Neural crest cell (in vitro differentiated cells): ENCODE results near the gene G6PC3. TPM values are rescaled to one million over a fixed set of nuclear protein-coding genes. Genes with fewer than 3 reads are reported as not detected.

ENCODE experiments used
- DNase-seq: peaks from one replicate; pipeline ENCODE4 v3.0.0; 2021; ENCODE audit warnings: low read depth, mixed read lengths, low spot score
- H3K27ac Mint-ChIP-seq: one replicate; pipeline ENCODE4 v1.8.0; 2021; ENCODE audit warnings: mild to moderate bottlenecking, mixed read lengths; ENCODE audit not compliant: unreplicated experiment
- H3K27me3 Mint-ChIP-seq: 2 replicates; pipeline ENCODE4 v1.8.0; 2021; ENCODE audit warnings: low read depth, mild to moderate bottlenecking, mixed read lengths
- H3K36me3 Mint-ChIP-seq: 2 replicates; pipeline ENCODE4 v1.8.0; 2021; ENCODE audit warnings: low read depth, mild to moderate bottlenecking, mixed read lengths
- H3K4me1 Mint-ChIP-seq: 2 replicates; pipeline ENCODE4 v1.8.0; 2021; ENCODE audit warnings: mixed read lengths
- H3K4me3 Mint-ChIP-seq: one replicate; pipeline ENCODE4 v1.8.0; 2021; ENCODE audit warnings: mild to moderate bottlenecking, mixed read lengths
- H3K9me3 Mint-ChIP-seq: 2 replicates; pipeline ENCODE4 v1.8.0; 2021; ENCODE audit warnings: mixed read lengths
- CTCF ChIP-seq: fragments of 200-600 bp; sonication (generic); conservative IDR thresholded peaks from 2 replicates; pipeline ENCODE4 v1.5.0; 2021; ENCODE audit warnings: antibody characterized with exemption, mild to moderate bottlenecking
- total RNA-seq: library from RNA; stranded (reverse); gene quantifications from 2 replicates; pipeline ENCODE4 v1.2.1, GENCODE V29; 2021

The G6PC3 gene
- total RNA-seq, 1 donor from 2014 or later, result 81.1 TPM

DNA sequence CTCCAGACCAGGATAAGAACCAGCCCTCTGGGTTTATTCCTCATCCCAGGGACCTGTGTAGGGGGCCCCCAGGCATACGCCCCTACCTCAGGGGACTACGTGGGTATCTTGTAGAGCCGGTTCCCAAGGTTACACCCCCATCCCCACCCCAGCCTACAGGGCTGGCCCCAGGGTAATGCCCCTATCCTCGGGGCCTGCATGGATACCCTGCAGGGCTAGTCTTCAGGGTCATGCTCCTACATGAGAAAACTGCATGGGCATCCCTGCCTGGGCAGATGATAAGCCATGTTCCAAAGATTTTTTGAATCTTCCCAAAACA is 38.7 kb downstream of the G6PC3 start:
- no peaks in the 10 kb centered on the region for H3K36me3 Mint-ChIP-seq
- no peak for DNase-seq
- H3K4me3 Mint-ChIP-seq, result no peak overlapping the region
- H3K9me3 Mint-ChIP-seq, result no peaks in the 10 kb centered on the region
- H3K27me3 Mint-ChIP-seq, result no peaks in the 10 kb centered on the region
- H3K27ac Mint-ChIP-seq, result no peak overlapping the region
- H3K4me1 Mint-ChIP-seq, result peaks cover 45% of the 10 kb centered on the region
- no peak for TF ChIP-seq CTCF

DNA sequence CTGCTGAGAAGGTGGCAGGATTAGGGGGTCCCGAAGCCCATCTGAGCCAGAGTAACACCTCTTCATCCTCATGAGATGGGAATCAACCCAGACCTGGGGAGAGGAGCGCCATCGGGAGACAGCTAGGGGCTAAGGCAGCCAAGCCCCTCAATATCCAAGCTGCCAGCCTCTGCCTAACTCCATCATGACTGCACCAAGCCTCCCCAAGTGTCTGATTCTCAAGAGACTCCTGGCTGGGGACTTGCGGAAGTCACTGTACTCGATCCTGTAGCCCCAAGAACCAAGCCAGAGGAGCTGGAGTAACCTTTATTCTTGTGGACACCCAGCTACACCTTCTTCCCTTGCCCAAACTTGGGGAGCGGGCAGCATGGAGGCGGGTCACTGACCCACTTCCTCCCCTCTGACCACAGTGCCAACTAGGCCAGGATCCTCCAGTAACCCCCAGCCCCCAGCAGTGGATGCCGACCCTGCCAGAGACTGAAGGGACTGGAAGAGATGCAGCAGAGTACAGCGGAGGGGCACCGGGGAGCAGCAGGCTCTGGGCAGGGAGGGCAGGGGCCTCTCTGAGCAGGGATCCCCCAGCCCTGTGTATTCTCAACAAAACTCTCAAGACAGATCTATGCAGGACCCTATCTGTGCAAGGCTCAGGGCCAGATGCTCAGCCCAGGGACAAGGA is 39.6 kb downstream of the G6PC3 start:
- Mint-ChIP-seq H3K36me3 (no peaks in the 10 kb centered on the region), H3K4me1 (peaks cover 36% of the 10 kb centered on the region), H3K27ac (no peak overlapping the region), H3K9me3 (no peaks in the 10 kb centered on the region), H3K4me3 (no peak overlapping the region), H3K27me3 (no peaks in the 10 kb centered on the region)
- TF ChIP-seq CTCF, result no peak
- no peak for DNase-seq

GRCh38 chr17:44110823-44111633 is 40.5 kb downstream of the G6PC3 start:
- H3K27ac Mint-ChIP-seq, result no peak overlapping the region
- no peaks in the 10 kb centered on the region for H3K9me3 Mint-ChIP-seq
- no peak overlapping the region for H3K4me3 Mint-ChIP-seq
- TF ChIP-seq CTCF, result no peak
- H3K36me3 Mint-ChIP-seq, result no peaks in the 10 kb centered on the region
- peaks cover 28% of the 10 kb centered on the region for H3K4me1 Mint-ChIP-seq
- peak; percentile 62 for DNase-seq
- H3K27me3 Mint-ChIP-seq, result no peaks in the 10 kb centered on the region

- no peaks in the 10 kb centered on the region for H3K9me3 Mint-ChIP-seq
- no peaks in the 10 kb centered on the region for H3K36me3 Mint-ChIP-seq
- H3K27me3 Mint-ChIP-seq, result no peaks in the 10 kb centered on the region
- no peak overlapping the region for H3K4me3 Mint-ChIP-seq
- no peak overlapping the region for H3K27ac Mint-ChIP-seq
- H3K4me1 Mint-ChIP-seq, result peaks cover 27% of the 10 kb centered on the region
- DNase-seq, result no peak
- no peak for TF ChIP-seq CTCF
These were observed 41.2 kb downstream of the G6PC3 start for GRCh38 chr17:44111777-44112176.

DNA sequence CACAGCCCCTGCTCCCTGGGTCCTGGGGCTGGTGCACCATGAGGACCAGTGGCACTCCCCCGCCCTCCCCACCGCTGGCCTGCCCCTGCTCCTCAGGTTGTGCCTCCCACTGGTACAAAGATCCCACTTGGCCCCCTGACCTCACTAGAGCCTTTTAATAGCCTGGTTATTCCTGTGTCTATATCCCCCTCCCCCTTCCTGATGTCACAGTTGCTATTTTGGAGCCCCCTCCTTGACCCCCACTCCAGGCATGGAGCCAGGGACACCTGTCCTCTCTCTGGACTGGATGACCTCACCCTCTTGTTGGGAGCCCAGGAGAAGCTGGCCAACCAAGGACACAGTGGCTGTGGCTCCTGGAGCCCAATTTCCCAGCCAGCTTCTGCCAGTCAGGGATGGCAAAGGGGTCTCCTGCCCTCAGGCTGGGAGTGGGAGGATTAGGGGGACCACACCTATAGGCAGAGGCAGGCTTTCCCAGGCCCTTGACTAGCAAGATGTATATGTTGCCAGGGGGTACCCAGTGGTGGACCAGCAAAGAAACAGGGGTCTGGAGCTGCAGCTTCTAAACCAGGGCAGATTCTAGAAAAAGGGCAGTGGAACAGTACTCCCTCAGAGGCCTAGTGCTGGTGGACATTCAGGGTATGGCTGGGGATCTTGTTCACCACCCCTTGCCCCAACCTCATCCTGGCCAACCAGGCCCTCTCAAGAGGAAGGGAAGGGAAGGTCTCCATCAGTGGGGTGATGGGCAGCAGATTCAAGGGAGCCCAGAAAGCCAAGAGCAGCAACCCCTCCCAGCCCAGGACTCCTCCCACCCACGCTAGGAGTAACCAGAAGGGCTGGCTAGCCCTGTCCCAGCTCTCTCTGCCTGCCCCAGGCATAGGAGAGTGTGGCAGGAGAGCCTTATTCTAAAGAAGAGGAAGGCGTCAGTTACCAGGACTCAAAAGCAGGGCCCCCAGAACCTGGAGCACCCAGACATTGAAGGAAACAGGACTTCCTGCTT is 42.0 kb downstream of the G6PC3 start:
- H3K4me1 Mint-ChIP-seq, result peaks cover 24% of the 10 kb centered on the region
- no peak overlapping the region for H3K27ac Mint-ChIP-seq
- DNase-seq, result no peak
- no peaks in the 10 kb centered on the region for H3K9me3 Mint-ChIP-seq
- no peak overlapping the region for H3K4me3 Mint-ChIP-seq
- TF ChIP-seq CTCF, result no peak
- no peaks in the 10 kb centered on the region for H3K36me3 Mint-ChIP-seq
- no peaks in the 10 kb centered on the region for H3K27me3 Mint-ChIP-seq
